Stimulated activated CD4-positive, alpha-beta T cell treated with anti-CD3 and anti-CD28 coated beads, Interleukin-1b, Interleukin-23, amount 100 ng/mL, for 4 hours (primary cell): Measurements from ENCODE around the gene PIK3R5.
"Not testable (repeated sequence)": the region's sequence is repeated elsewhere in the genome, so short reads cannot be mapped to it uniquely, and the experiment has no call there.

Experiments used
- DNase-seq, 2 donors: peaks; one replicate each; pipeline ENCODE4 v3.0.0-alpha.2; 2020; ENCODE audit warnings: low read depth in 2 of 2

The PIK3R5 gene

GRCh38 chr17:8965394-8966168 is at the start of gene PIK3R5:
TSS of gene PIK3R5 (minus strand) at chr17:8965707. CDS start at chr17:8911494, 54,213 bp downstream.
- peak; percentile 79 to 83 for DNase-seq

GRCh38 chr17:9011001-9011400 is 45.5 kb upstream of the PIK3R5 start:
- no peak for DNase-seq

DNA sequence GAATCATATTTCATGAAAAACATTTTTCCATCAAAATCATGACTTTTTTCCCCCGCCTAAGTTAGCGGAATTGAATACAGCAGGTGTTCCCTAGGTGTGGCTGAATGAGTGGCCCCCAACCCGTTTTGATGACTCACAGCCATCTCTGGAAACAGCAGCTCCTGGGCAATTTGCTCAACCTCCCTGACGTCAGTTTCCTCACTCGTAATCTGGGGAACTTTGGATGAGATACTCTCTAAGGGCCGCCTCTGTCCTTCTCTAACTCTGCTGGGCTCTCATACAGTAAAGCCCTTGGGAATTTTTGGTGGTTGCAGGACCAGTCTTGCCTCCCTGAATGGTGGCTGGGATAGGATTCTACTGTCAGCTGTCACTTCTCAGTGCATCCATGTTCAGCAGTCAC is 44.2 kb upstream of the PIK3R5 start:
- DNase-seq: no peak

DNA sequence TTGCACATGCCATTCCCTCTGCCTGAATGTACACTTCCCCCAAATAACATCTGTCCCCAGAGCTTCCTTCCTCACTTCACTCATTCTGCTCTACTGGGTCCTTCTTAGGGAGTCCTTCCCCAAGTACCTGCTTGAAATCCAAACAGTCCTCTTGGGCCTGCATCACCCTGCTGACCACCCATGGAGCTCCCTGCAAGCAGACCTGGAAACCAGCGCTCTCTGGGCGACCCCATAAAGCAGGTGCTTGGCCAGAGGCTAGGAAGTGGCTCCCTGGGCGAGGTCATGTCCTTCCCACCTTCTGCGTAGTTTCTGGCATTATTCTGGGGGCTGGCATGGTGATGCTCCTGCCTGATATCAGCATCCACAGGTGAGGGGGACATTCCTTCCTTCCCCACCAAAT is 43.6 kb upstream of the PIK3R5 start:
- DNase-seq: no peak

- DNase-seq: no peak
Measured at GRCh38 chr17:9007052-9007714, 41.7 kb upstream of the PIK3R5 start.

- DNase-seq: no peak
Measured at GRCh38 chr17:9006175-9006767, 40.8 kb upstream of the PIK3R5 start.

GRCh38 chr17:9004961-9005285 is 39.4 kb upstream of the PIK3R5 start:
- no peak for DNase-seq

- DNase-seq: no peak
Measured at GRCh38 chr17:9004132-9004960, 38.8 kb upstream of the PIK3R5 start.

DNA sequence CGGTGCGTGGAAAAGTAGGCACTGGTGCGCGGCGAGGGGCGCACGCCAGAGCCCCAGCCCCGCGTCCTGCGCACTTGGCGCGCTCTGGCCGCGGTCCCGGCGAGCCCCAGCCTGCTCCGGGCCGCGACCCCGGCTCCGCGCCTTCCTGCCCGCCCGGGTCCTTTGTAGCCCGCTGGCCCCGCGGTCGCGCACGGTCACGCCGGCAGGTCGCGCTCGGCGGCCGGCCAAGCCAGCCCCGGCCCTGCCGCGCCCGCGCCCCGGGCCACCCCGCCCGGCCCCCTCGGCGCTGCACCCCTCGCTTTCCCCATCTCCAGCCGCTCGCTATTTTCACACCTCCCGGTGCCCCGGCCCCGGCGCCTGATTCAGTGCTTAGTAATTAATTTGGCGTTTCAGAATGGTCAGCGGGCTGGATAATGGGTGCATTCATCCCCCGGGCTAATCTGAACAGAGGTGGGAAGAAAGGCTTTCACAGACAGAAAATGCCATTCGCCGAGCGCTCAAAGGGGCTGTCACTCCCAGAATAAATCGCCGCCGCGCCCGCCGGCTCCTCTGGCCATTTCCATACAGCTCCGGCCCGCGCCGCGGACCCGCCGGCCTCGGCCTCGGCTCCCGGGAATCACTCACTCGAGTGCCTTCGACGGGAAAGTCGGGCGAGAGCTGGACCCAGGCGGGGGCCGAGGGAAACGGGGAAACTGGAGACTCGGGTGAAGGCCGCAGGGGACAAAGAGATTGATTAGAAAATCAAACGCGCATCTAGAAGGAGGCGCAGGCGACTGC is 38.0 kb upstream of the PIK3R5 start:
- no peak for DNase-seq

- peak in 1 of 2 donors; percentile 31 for DNase-seq
Measured at GRCh38 chr17:9002606-9003354, 37.3 kb upstream of the PIK3R5 start.

GRCh38 chr17:9002227-9002605 is 36.7 kb upstream of the PIK3R5 start:
- DNase-seq: no peak

GRCh38 chr17:9001559-9001958 is 36.1 kb upstream of the PIK3R5 start:
- DNase-seq: no peak

DNA sequence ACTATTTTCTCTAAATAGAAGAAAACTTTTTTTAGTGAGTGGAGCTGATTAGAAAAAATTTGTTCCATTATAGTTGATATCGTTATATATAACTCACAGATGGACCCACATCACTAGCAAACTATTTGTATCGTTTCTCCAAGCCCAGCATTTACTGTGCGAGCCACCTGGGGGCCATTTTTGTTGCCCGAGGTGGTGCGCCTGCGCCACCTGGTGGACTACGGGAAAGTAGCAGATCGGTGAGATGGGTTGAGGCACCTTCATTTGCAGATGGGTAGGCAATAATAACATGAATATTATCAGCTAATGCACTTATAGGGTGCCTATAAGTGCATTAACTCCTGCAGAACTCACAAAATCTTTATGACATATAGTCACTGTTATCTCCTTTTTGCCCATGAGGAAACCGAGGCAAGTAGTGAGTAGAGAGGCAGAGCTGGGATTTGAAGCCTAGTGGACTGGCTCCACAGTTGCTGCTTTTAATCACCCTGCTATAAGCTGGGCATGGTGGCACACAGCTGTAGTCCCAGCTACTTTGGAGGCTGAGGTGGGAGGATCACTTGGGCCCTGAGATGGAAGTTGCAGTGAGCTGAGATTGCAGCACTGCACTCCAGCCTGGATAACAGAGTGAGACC is 32.6 kb upstream of the PIK3R5 start:
- peak; percentile 72 to 76 for DNase-seq

DNA sequence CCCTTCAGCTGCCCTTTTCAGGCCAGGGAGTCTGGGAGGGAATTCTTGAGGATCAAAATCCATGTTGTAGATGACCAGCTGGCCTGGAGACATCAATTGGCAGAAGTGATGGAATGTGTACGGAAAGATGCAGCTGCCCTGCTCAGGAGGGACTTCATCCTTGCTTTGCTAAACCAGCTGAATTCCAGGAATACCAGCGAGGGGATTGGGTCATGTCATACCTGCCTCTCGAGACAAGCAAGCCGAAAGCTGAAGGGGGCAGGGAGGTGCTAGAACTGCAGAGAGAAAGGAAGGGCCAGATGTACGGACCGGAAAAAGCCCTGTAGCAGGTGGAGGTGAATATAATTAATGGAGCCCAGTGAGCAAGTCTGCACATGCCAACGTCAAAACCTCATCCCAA is 30.2 kb upstream of the PIK3R5 start:
- no peak for DNase-seq

DNA sequence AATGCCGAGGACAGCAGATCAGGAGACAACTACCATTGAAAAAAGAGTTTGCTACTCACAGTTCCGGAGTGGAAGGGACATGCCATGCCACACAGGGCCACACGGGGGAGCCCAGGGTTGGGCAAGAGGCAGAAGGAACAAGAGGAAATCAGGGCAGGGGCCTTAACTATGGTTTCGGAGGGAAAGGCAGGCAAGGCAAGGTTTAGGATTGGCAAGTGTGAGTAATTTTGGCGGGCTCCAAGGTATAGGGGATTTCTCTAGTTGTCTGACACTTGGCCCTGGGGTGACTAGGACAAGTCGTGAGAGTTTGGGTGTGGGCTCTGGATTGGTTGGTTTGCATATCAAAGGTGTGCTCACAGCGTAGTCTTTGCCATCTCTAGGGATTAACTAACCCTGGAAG is 28.8 kb upstream of the PIK3R5 start:
- peak; percentile 52 to 61 for DNase-seq

DNA sequence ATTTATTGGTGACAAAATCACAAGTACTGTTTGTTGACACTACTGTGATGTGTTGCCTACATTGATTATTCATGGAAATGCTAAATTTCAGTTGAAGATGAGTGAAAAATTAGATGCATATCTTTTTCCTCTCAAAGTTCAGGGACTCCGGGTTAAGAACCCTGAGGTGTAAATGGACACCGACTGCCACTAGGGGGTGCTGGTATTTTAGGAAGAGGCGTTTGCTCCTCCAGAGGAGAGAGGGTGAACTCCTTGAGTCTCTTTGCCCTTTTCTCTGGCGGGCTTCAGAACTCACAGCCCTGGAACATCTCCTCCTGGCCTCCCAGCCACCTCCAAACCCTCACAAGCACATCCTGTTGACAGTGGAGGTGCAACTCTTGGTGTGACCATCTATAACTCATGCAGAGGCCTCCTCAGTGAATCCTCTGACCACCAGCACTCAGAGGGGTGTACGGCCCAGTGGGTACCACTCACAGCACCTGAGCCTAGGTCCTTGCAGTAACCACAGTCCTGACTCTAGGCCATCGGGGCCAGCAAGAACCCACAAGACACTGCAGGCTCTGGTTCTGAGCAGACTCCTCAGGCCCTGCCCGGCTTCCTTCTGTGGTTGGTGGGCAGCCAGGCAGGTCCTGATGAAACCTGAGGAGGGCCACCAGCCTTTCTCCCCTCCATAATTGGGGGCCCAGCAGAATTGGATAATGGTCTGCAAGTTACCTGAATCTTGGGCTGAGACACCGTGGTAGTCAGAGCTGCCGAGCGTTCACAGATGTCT is 26.2 kb upstream of the PIK3R5 start:
- DNase-seq: peak; percentile 45 to 63

DNA sequence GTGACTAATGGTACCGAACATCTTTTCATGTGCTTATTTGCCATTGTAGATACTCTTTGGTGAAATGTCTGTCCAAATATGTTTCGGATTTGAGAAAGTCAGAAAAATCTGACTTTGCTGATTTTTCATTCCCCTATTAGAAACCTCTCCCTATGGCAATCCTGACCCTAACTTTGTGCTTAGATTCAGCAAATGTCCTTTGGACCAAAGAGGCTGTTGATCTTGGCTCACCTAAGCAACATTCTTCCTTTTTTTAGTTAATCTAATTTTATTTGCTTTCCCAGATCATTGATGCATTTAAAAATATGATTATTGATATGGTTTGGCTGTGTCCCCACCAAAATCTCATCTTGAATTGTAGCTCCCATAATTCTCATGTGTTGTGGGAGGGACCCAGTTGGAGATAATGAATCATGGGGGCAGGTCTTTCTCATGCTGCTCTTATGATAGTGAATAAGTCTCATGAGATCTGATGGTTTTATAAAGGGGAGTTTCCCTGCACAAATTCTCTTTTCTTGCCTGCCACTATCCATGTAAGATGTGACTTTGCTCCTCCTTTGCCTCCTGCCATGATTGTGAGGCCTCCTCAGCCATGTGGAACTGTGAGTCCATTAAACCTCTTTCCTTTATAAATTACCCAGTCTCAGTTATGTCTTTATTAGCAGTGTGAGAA is 22.9 kb upstream of the PIK3R5 start:
- not testable (repeated sequence) for DNase-seq

- no peak for DNase-seq
Measured at GRCh38 chr17:8986295-8986694, 20.8 kb upstream of the PIK3R5 start.
